Smooth muscle cell (in vitro differentiated cells): Measurements from ENCODE around the gene POLG. TPM values are rescaled to one million over a fixed set of nuclear protein-coding genes. Genes with fewer than 3 reads are reported as not detected.

Experiments
- DNase-seq: peaks from one replicate; lab custom pipeline; 2025; ENCODE audit not compliant: unreplicated experiment; lab: John Stamatoyannopoulos, UW
- H2AFZ ChIP-seq: fragments of 200-600 bp; sonication (generic); 2 replicates; pipeline ENCODE4 v1.6.0; 2016; ENCODE audit warnings: antibody characterized with exemption, low read depth, mild to moderate bottlenecking
- H3F3A ChIP-seq: fragments of 200-600 bp; sonication (generic); 2 replicates; pipeline ENCODE4 v1.6.0; 2017; ENCODE audit warnings: antibody characterized with exemption, low read depth
- H3K27ac ChIP-seq: fragments of 200-600 bp; sonication (generic); 2 replicates; pipeline ENCODE4 v1.5.1; 2016; ENCODE audit warnings: low read depth, mild to moderate bottlenecking
- H3K27me3 ChIP-seq: fragments of 200-600 bp; sonication (generic); 2 replicates; pipeline ENCODE4 v1.6.1; 2016; ENCODE audit warnings: low read depth, mild to moderate bottlenecking
- H3K36me3 ChIP-seq: fragments of 200-600 bp; sonication (generic); 2 replicates; pipeline ENCODE4 v1.5.1; 2016; ENCODE audit warnings: low read depth
- H3K4me1 ChIP-seq: fragments of 200-600 bp; sonication (generic); 2 replicates; pipeline ENCODE4 v1.5.1; 2016; ENCODE audit warnings: low read depth
- H3K4me2 ChIP-seq: fragments of 200-600 bp; sonication (generic); 2 replicates; pipeline ENCODE4 v1.6.0; 2016; ENCODE audit warnings: mild to moderate bottlenecking
- H3K4me3 ChIP-seq: fragments of 200-600 bp; sonication (generic); 2 replicates; pipeline ENCODE4 v1.5.1; 2016; ENCODE audit warnings: mild to moderate bottlenecking
- H3K79me2 ChIP-seq: fragments of 200-600 bp; sonication (generic); 2 replicates; pipeline ENCODE4 v1.6.0; 2016; ENCODE audit warnings: low read depth, mild to moderate bottlenecking
- H3K9ac ChIP-seq: fragments of 200-600 bp; sonication (generic); 2 replicates; pipeline ENCODE4 v1.6.0; 2016; ENCODE audit warnings: low read depth
- H3K9me3 ChIP-seq: fragments of 200-600 bp; sonication (generic); replicated peaks from 2 replicates; pipeline ENCODE4 v1.5.1; 2016; ENCODE audit warnings: low read depth
- H4K20me1 ChIP-seq: fragments of 200-600 bp; sonication (generic); 2 replicates; pipeline ENCODE4 v1.6.0; 2016; ENCODE audit warnings: low read depth
- WGBS: methylation state at CpG from one replicate; pipeline ENCODE4 v1.1.7; 2016; ENCODE audit warnings: low lambda C conversion rate; 5-methylcytosine and 5-hydroxymethylcytosine counted together
- polyA plus RNA-seq: library from polyadenylated mRNA; unstranded; fragments of >200 nt; fragmentation: Nextera tagmentation; extraction: Ambion mirVana; gene quantifications from 2 replicates; pipeline ENCODE4 v1.2.1, GENCODE V29; 2016
- total RNA-seq: library from RNA; depleted of rRNA; stranded (reverse); fragments of >200 nt; gene quantifications from 2 replicates; pipeline ENCODE4 v1.2.3, GENCODE V29; 2014
- TF ChIP-seq, protein P1 (sequence below): fragments of 200-600 bp; sonication (generic); IDR thresholded peaks from 2 replicates; pipeline ENCODE4 v1.5.1; 2017; ENCODE audit warnings: borderline replicate concordance, mild to moderate bottlenecking, antibody characterized with exemption; ENCODE audit not compliant: insufficient read depth, poor library complexity, severe bottlenecking

POLG gene
- total and polyA plus RNA-seq, 2 experiments from 2014 or later, result 34.3 to 41.6 TPM

DNA sequence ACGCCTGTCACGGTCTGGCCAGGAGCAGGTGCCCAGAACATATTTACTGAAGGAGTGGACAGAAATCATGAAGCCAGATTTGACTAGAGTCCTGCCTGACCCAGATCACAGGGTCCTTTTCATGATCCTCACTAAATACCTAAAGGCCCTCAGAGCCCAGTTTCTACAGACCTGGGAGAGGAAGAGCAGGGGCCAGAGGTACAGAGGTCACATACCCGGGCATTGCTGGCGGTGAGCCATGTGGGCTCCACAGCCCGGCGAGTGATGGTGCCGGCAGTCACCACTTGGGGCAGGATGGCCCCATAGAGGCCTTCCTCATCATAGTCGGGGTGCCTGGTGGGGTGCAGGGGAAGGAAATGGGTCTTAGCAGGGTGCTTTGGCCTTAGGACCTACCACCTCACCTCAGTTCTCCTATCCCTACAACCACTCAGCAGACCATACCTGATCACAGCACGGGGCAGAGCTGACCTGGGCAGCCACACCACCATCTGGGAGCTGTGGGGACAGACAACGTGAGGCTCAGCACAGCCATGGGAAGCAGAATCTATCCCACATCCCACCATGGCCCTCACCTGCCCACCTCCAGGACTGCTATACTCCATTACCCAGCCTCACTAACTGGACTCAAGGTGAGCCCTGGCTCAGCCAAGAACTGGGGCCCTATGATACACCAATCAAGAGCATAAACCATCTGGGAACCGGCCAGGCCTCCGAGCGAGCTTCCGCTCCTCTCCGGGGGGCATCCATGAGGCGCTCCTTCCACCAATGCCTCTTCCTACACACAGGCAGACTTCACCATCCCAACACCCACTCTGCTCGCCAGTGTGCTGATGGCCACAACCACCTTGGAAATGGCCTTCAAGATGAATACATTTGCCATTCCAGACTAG lies 12.9 kb downstream of the POLG start:
- H3K4me1 ChIP-seq, result no peaks in the 10 kb centered on the region
- no peaks in the 10 kb centered on the region for H3K36me3 ChIP-seq
- peaks cover 61% of the 10 kb centered on the region for H4K20me1 ChIP-seq
- H3F3A ChIP-seq, result no peaks in the 10 kb centered on the region
- no peaks in the 10 kb centered on the region for H3K9me3 ChIP-seq
- no peak for DNase-seq
- no peak overlapping the region for H3K4me3 ChIP-seq
- no peak overlapping the region for H3K27ac ChIP-seq
- no peaks in the 10 kb centered on the region for H3K27me3 ChIP-seq
- H2AFZ ChIP-seq, result no peak overlapping the region
- H3K4me2 ChIP-seq, result no peak overlapping the region
- TF ChIP-seq, protein P1, sequence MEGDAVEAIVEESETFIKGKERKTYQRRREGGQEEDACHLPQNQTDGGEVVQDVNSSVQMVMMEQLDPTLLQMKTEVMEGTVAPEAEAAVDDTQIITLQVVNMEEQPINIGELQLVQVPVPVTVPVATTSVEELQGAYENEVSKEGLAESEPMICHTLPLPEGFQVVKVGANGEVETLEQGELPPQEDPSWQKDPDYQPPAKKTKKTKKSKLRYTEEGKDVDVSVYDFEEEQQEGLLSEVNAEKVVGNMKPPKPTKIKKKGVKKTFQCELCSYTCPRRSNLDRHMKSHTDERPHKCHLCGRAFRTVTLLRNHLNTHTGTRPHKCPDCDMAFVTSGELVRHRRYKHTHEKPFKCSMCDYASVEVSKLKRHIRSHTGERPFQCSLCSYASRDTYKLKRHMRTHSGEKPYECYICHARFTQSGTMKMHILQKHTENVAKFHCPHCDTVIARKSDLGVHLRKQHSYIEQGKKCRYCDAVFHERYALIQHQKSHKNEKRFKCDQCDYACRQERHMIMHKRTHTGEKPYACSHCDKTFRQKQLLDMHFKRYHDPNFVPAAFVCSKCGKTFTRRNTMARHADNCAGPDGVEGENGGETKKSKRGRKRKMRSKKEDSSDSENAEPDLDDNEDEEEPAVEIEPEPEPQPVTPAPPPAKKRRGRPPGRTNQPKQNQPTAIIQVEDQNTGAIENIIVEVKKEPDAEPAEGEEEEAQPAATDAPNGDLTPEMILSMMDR, result no peak
- no peaks in the 10 kb centered on the region for H3K79me2 ChIP-seq
- 95% methylated on average over 17 of the region's 17 CpGs for WGBS
- H3K9ac ChIP-seq, result no peak overlapping the region

DNA sequence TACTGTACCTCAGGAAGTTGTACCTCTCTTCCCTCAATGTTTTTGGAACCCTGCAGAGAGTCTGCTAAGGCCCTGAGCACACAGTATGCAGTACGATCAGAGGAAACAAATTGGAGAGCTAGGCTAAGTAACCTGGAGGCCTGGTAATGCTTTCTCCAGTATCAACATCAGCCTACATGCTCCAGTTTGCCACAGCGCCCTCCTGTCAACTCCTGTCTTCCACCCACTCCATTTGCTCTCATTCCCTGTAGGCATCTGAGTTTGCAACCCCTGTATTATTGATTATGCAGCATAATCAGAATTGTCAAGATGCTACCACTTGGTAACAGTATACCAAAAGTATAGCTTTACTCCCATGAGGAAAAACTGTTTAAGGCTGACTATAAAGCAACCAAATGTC lies 14.4 kb downstream of the POLG start:
- Histone ChIP-seq H4K20me1 (peaks cover 48% of the 10 kb centered on the region), H3F3A (no peaks in the 10 kb centered on the region), H3K9me3 (no peaks in the 10 kb centered on the region), H3K27me3 (no peaks in the 10 kb centered on the region), H3K4me3 (no peak overlapping the region), H3K36me3 (peaks cover 6% of the 10 kb centered on the region), H3K4me1 (no peaks in the 10 kb centered on the region), H3K4me2 (no peak overlapping the region), H3K79me2 (no peaks in the 10 kb centered on the region), H2AFZ (no peak overlapping the region), H3K27ac (no peak overlapping the region), H3K9ac (no peak overlapping the region)
- no peak for DNase-seq
- WGBS, result 95% methylated on average over 2 of the region's 2 CpGs
- TF ChIP-seq, protein P1, result no peak

DNA sequence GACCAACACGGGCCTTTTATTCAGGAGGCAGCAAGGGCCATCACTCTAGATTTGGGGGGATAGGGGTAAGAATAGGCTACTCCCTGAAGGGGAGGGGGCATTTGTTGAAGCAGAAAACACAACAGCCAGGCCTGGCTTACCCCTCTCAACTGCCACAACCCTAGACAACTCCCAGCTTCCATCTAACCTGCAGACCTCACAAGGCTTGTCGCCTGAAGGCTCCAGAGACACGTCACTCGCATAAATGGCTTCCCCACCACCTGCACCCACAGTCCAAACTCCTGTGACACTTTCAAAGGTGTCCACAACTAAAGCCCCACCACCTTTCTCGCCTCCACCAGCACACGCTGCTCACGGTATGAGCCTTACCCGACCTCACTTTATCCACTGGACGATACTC lies 14.9 kb downstream of the POLG start:
- H3K4me3 ChIP-seq, result no peak overlapping the region
- H4K20me1 ChIP-seq, result peaks cover 48% of the 10 kb centered on the region
- no peak overlapping the region for H3K4me2 ChIP-seq
- no peaks in the 10 kb centered on the region for H3F3A ChIP-seq
- no peak overlapping the region for H3K27ac ChIP-seq
- 96% methylated on average over 9 of the region's 9 CpGs for WGBS
- no peaks in the 10 kb centered on the region for H3K4me1 ChIP-seq
- TF ChIP-seq, protein P1, result no peak
- no peaks in the 10 kb centered on the region for H3K27me3 ChIP-seq
- H3K9ac ChIP-seq, result no peak overlapping the region
- H2AFZ ChIP-seq, result no peak overlapping the region
- H3K79me2 ChIP-seq, result no peaks in the 10 kb centered on the region
- no peaks in the 10 kb centered on the region for H3K9me3 ChIP-seq
- DNase-seq, result no peak
- peaks cover 6% of the 10 kb centered on the region for H3K36me3 ChIP-seq
